Measurements from ENCODE around the gene GPR146. TPM values are rescaled to one million over a fixed set of nuclear protein-coding genes. Genes with fewer than 3 reads are reported as not detected.

Gene GPR146
- total RNA-seq, 1 experiment from 2014 or later, result 2.9 TPM

- H3K36me3 ChIP-seq (ENCODE audit: control insufficient read depth, insufficient read depth, low read length), result no peaks in the 10 kb centered on the region
- intact Hi-C loops (cut with micrococcal nuclease; ENCODE audit: unreplicated experiment), result no loop called here
- DNase-seq (ENCODE audit: low read depth, low spot score), result no peak
- no peak overlapping the region for H3K4me3 ChIP-seq (ENCODE audit: low read depth in 2 of 2, low read length in 2 of 2)
- ChIA-PET POLR2A (no interaction called here), CTCF (no interaction called here)
- ATAC-seq, result no peak
- in situ Hi-C loops (cut with HindIII; ENCODE audit: low pct_unique_long_range_greater_than_20kb, low sequenced_read_pairs), result no loop called here
- no TSS peak for BruUV-seq (replicated peaks)
- TF ChIP-seq, protein P1, sequence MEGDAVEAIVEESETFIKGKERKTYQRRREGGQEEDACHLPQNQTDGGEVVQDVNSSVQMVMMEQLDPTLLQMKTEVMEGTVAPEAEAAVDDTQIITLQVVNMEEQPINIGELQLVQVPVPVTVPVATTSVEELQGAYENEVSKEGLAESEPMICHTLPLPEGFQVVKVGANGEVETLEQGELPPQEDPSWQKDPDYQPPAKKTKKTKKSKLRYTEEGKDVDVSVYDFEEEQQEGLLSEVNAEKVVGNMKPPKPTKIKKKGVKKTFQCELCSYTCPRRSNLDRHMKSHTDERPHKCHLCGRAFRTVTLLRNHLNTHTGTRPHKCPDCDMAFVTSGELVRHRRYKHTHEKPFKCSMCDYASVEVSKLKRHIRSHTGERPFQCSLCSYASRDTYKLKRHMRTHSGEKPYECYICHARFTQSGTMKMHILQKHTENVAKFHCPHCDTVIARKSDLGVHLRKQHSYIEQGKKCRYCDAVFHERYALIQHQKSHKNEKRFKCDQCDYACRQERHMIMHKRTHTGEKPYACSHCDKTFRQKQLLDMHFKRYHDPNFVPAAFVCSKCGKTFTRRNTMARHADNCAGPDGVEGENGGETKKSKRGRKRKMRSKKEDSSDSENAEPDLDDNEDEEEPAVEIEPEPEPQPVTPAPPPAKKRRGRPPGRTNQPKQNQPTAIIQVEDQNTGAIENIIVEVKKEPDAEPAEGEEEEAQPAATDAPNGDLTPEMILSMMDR (IDR thresholded peaks at IDR 0.05), result no peak
- TF ChIP-seq TCF7L2 (IDR thresholded peaks at IDR 0.05; ENCODE audit: low read depth, low read length), result no peak
- TF ChIP-seq, protein P2, sequence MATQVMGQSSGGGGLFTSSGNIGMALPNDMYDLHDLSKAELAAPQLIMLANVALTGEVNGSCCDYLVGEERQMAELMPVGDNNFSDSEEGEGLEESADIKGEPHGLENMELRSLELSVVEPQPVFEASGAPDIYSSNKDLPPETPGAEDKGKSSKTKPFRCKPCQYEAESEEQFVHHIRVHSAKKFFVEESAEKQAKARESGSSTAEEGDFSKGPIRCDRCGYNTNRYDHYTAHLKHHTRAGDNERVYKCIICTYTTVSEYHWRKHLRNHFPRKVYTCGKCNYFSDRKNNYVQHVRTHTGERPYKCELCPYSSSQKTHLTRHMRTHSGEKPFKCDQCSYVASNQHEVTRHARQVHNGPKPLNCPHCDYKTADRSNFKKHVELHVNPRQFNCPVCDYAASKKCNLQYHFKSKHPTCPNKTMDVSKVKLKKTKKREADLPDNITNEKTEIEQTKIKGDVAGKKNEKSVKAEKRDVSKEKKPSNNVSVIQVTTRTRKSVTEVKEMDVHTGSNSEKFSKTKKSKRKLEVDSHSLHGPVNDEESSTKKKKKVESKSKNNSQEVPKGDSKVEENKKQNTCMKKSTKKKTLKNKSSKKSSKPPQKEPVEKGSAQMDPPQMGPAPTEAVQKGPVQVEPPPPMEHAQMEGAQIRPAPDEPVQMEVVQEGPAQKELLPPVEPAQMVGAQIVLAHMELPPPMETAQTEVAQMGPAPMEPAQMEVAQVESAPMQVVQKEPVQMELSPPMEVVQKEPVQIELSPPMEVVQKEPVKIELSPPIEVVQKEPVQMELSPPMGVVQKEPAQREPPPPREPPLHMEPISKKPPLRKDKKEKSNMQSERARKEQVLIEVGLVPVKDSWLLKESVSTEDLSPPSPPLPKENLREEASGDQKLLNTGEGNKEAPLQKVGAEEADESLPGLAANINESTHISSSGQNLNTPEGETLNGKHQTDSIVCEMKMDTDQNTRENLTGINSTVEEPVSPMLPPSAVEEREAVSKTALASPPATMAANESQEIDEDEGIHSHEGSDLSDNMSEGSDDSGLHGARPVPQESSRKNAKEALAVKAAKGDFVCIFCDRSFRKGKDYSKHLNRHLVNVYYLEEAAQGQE (IDR thresholded peaks at IDR 0.05; ENCODE audit: insufficient read depth in 1 of 2, low read depth in 2 of 2, low read length in 1 of 2), result no peak
- no peak for TF ChIP-seq SIN3A (IDR thresholded peaks at IDR 0.05; ENCODE audit: borderline replicate concordance, insufficient read depth, low read depth, low read length)
- TF ChIP-seq POLR2AphosphoS5 (IDR thresholded peaks at IDR 0.05; ENCODE audit: low read depth, low read length), result no peak
- no peaks in the 10 kb centered on the region for H3K27me3 ChIP-seq (ENCODE audit: control insufficient read depth, insufficient read depth, low read length)
- no peak overlapping the region for H3K27ac ChIP-seq (ENCODE audit: low read length)
- H3K9me3 ChIP-seq (ENCODE audit: control insufficient read depth, insufficient read depth, low read depth, low read length), result no peaks in the 10 kb centered on the region
- H3K4me1 ChIP-seq (ENCODE audit: control insufficient read depth, insufficient read depth, low read length), result peaks cover 10% of the 10 kb centered on the region
These were observed 49.1 kb downstream of the GPR146 start for GRCh38 chr7:1093502-1093843.

DNA sequence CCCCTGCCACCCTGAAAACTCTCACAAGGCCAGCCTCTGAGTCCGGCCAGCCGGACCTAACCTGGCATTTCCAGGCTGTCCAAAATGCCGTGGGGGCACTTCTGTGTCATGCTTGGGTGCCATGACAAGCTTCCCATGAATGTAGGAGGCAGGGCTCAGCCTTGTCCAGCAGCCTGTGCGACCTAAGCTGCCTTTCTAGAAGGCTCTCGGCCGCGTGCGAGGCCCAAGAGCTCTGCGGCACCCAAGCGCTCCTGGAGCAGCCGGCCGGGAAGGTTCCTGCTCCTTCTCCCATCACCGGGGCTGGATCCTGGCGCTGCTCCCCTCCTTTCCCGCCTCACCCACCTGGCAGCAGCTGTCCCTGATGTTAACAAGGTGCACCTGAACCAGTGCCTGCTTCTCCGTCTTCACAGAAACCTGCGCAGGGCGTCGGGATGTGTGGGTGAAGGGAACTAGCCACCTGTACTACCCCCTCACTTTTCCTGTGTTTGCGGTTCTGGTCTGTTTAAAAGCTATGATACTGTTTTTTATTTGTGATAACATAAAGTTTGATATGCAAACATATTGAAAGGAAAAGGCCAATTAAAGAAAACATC is 49.7 kb downstream of the GPR146 start:
- DNase-seq (ENCODE audit: low read depth, low spot score) (no peak), ATAC-seq (no peak)
- no peak overlapping the region for H3K4me3 ChIP-seq (ENCODE audit: low read depth in 2 of 2, low read length in 2 of 2)
- no peaks in the 10 kb centered on the region for H3K27me3 ChIP-seq (ENCODE audit: control insufficient read depth, insufficient read depth, low read length)
- BruUV-seq (replicated peaks), result no TSS peak
- no peaks in the 10 kb centered on the region for H3K9me3 ChIP-seq (ENCODE audit: control insufficient read depth, insufficient read depth, low read depth, low read length)
- in situ Hi-C loops (cut with HindIII; ENCODE audit: low pct_unique_long_range_greater_than_20kb, low sequenced_read_pairs), result no loop called here
- H3K4me1 ChIP-seq (ENCODE audit: control insufficient read depth, insufficient read depth, low read length), result peaks cover 4% of the 10 kb centered on the region; the same call in 1 of the 2 replicates
- ChIA-PET POLR2A (no interaction called here), CTCF (no interaction called here)
- H3K36me3 ChIP-seq (ENCODE audit: control insufficient read depth, insufficient read depth, low read length), result no peaks in the 10 kb centered on the region
- intact Hi-C loops (cut with micrococcal nuclease; ENCODE audit: unreplicated experiment), result no loop called here
- no peak overlapping the region for H3K27ac ChIP-seq (ENCODE audit: low read length)
- TF ChIP-seq, protein P2 (IDR thresholded peaks at IDR 0.05; ENCODE audit: insufficient read depth in 1 of 2, low read depth in 2 of 2, low read length in 1 of 2), result no peak
- TF ChIP-seq TCF7L2 (IDR thresholded peaks at IDR 0.05; ENCODE audit: low read depth, low read length) (no peak), SIN3A (IDR thresholded peaks at IDR 0.05; ENCODE audit: borderline replicate concordance, insufficient read depth, low read depth, low read length) (no peak), POLR2AphosphoS5 (IDR thresholded peaks at IDR 0.05; ENCODE audit: low read depth, low read length) (no peak)
- TF ChIP-seq, protein P1 (IDR thresholded peaks at IDR 0.05), result no peak

All from Panc1 (cell line).